GM18526 (cell line): ENCODE data around the gene AHI1.

Experiments
- POLR2A ChIP-seq: IDR thresholded peaks from 3 replicates; pipeline ENCODE4 v1.6.1; 2011; ENCODE audit not compliant: insufficient read length; ENCODE audit errors: extremely low read depth

Gene AHI1

GRCh38 chr6:135440087-135440792, 57.3 kb downstream of the AHI1 start:
- no peak for TF ChIP-seq POLR2A

- no peak for TF ChIP-seq POLR2A
These were observed 58.0 kb downstream of the AHI1 start for GRCh38 chr6:135439549-135439948.

- TF ChIP-seq POLR2A = no peak
These were observed 58.5 kb downstream of the AHI1 start for GRCh38 chr6:135438907-135439535.

- TF ChIP-seq POLR2A = no peak
These were observed 62.5 kb downstream of the AHI1 start for GRCh38 chr6:135434991-135435390.

GRCh38 chr6:135434095-135434494, 63.4 kb downstream of the AHI1 start:
- no peak for TF ChIP-seq POLR2A

DNA sequence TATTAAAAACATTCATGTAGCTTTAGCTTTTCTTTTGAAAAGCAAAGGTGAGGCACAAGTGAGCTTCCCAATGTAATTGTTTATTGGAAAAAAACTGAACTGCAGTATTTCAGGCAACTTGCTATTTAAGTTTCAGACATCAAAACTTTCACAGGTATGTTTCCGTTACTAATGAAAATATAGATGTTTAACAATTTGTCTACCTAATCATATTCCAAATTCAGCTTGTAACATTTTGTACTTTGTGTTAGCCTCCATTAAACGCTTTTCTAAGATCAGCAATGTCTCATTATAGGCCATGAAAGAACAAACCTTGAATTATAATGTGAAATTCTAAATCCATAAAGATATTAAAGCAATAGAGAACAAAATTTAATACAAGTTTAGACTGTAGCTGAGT, 69.5 kb downstream of the AHI1 start:
- no peak for TF ChIP-seq POLR2A

DNA sequence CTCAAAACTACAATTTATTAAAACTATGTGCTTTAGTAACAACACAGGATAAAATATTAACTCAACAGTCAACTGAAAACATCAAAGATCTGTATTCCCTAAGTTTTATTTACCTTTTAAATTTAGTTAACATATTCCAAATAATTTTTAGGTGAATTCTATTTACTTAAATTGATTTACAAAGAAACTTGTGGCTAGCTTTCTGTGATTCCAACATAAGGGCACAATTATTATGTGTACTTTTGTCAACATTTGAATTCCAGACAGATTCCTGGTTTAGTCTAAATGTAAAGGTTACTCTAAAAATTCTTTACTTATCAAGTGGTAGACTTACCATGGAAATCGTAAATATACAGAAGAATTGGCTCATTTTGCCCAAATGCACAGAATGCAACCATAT, 70.7 kb downstream of the AHI1 start:
- no peak for TF ChIP-seq POLR2A

- no peak for TF ChIP-seq POLR2A
These were observed 73.2 kb downstream of the AHI1 start for GRCh38 chr6:135424385-135424784.

- TF ChIP-seq POLR2A = no peak
These were observed 73.9 kb downstream of the AHI1 start for GRCh38 chr6:135423649-135424128.

GRCh38 chr6:135419162-135419561, 78.4 kb downstream of the AHI1 start:
- no peak for TF ChIP-seq POLR2A

GRCh38 chr6:135418040-135418760, 79.3 kb downstream of the AHI1 start:
- TF ChIP-seq POLR2A = no peak

- no peak for TF ChIP-seq POLR2A
These were observed 84.8 kb downstream of the AHI1 start for GRCh38 chr6:135412761-135413160.

GRCh38 chr6:135411849-135412248, 85.7 kb downstream of the AHI1 start:
- no peak for TF ChIP-seq POLR2A

- no peak for TF ChIP-seq POLR2A
These were observed 86.2 kb downstream of the AHI1 start for GRCh38 chr6:135411339-135411738.

GRCh38 chr6:135410856-135411255, 86.7 kb downstream of the AHI1 start:
- no peak for TF ChIP-seq POLR2A

DNA sequence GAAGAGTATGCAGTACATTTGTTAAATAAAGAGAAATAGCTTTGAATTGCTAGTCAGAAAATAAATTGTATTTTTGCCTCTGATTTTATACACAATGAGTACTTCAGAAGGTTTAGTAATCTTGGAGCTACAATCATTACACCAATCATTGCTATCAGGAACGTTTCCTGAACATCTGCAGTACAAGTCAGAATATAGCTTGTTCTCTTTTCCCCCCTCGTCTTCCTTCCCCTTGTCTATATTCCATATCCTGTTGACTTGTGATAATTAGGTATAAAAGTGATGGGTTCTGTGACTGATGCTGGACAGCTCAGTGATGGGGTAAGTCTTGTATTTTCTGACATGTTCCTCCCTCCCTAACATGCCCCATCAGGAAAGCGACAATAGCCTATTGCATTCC, 94.0 kb downstream of the AHI1 start:
- no peak for TF ChIP-seq POLR2A
